Gastrocnemius medialis (tissue), 4 donors: Measurements from ENCODE around the gene TBC1D3L. TPM values are rescaled to one million over a fixed set of nuclear protein-coding genes. Genes with fewer than 3 reads are reported as not detected.
"Not testable (repeated sequence)": the region's sequence is repeated elsewhere in the genome, so short reads cannot be mapped to it uniquely, and the experiment has no call there.

Experiments used
- ATAC-seq, 2 donors: fragments of 150-250 bp; one replicate each; pipeline ENCODE4 v1.9.1; 2016
- DNase-seq, 2 donors: peaks; one replicate each; pipeline ENCODE4 v3.0.0-alpha.2; 2019
- H3K27ac ChIP-seq, 4 donors: fragments of 200-600 bp; sonication (generic); 1 replicate in 1 of 4; 2 replicates in 3 of 4; pipeline ENCODE4 v1.5.1; 2016 to 2018; ENCODE audit warnings: mild to moderate bottlenecking in 2 of 4, moderate library complexity in 1 of 4
- H3K27me3 ChIP-seq, 3 donors: fragments of 200-600 bp; sonication (generic) in 2 of 3; 1 replicate in 1 of 3; 2 replicates in 2 of 3; pipeline versions ENCODE4 v1.5.1 to v1.6.0; 2016 to 2019; ENCODE audit warnings: mild to moderate bottlenecking in 1 of 3, moderate library complexity in 1 of 3
- H3K36me3 ChIP-seq, 2 donors: fragments of 200-600 bp; sonication (generic) in 1 of 2; one replicate each; pipeline ENCODE4 v1.5.1; 2017 to 2018
- H3K4me1 ChIP-seq, 2 donors: fragments of 200-600 bp; sonication (generic) in 1 of 2; one replicate each; pipeline ENCODE4 v1.5.1; 2016 to 2017; ENCODE audit warnings: mild to moderate bottlenecking in 2 of 2
- H3K4me3 ChIP-seq, 4 donors: fragments of 200-600 bp; sonication (generic) in 3 of 4; 1 replicate in 1 of 4; 2 replicates in 3 of 4; pipeline ENCODE4 v1.5.1; 2016 to 2019; ENCODE audit warnings: mild to moderate bottlenecking in 2 of 4
- H3K9me3 ChIP-seq, 3 donors: fragments of 200-600 bp; sonication (generic) in 2 of 3; 1 replicate in 1 of 3; 2 replicates in 2 of 3; pipeline ENCODE4 v1.5.1; 2016 to 2019
- in situ Hi-C, 4 donors: fragments of 200-750 bp; cut with MboI; loops; one replicate each; pipeline versions ENCODE4 v1.15.0 to v1.8.0; 2017; ENCODE audit warnings: low sequenced_read_pairs in 4 of 4
- intact Hi-C: fragments of 100-400 bp; cut with DNase I; formaldehyde crosslinking; loops from one replicate; pipeline ENCODE4 v1.15.1; 2023; ENCODE audit warnings: low total_unique reads
- total RNA-seq, 4 donors: library from RNA; depleted of rRNA; stranded (reverse); fragments of >200 nt; gene quantifications; one replicate each; pipeline versions ENCODE4 v1.1.0 to v1.2.3, GENCODE V29; 2016

TBC1D3L gene
- 10 to 100 TPM in 1 of 4 donors, 1 to 10 TPM in 3; 2.3 to 18.6 (median 3.9) TPM for total RNA-seq

DNA sequence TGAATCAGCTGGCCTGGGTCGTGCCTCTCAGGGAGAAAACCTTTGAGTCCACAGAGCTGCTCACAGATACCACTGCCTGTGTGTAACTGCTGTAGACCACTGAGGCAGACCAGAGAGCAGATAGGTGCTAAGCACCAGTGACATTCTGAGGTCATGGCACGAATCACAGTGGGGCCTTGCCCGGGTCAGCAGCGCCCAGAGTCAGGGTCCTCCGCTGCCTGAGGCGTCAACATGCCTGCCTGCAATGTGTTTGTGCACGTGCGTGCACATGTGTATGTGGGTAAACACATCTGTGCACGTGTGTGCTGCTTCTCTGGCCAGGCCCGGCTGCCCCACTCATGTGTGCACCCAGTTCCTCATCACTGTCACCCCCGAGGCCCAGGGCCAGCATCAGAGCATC is at the start of gene TBC1D3L:
Gene TBC1D3L, minus strand, starts transcription at position 101 of the 400 bp plus-strand sequence. CDS start 1,540 bp downstream, outside the sequence.
- H3K36me3 ChIP-seq, ATAC-seq, intact Hi-C loops, H3K4me1 ChIP-seq, H3K27me3 ChIP-seq, H3K9me3 ChIP-seq, DNase-seq, H3K4me3 ChIP-seq, in situ Hi-C loops, H3K27ac ChIP-seq: not testable (repeated sequence)

DNA sequence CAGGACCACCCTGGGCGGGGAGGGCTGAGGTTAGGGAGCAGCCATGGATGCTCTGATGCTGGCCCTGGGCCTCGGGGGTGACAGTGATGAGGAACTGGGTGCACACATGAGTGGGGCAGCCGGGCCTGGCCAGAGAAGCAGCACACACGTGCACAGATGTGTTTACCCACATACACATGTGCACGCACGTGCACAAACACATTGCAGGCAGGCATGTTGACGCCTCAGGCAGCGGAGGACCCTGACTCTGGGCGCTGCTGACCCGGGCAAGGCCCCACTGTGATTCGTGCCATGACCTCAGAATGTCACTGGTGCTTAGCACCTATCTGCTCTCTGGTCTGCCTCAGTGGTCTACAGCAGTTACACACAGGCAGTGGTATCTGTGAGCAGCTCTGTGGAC is 14.8 kb upstream of the TBC1D3L start, which contains the start of gene TBC1D3D:
Gene TBC1D3D, plus strand, starts transcription at position 301 of the 400 bp plus-strand sequence. CDS start 1,585 bp downstream, outside the sequence.
- in situ Hi-C loops, H3K36me3 ChIP-seq, H3K27ac ChIP-seq, ATAC-seq, H3K4me1 ChIP-seq, H3K27me3 ChIP-seq, H3K4me3 ChIP-seq, DNase-seq, intact Hi-C loops, H3K9me3 ChIP-seq: not testable (repeated sequence)

Other genes with a start within 250 kb of the TBC1D3L start
- gene HNF1B, start 244.0 kb downstream of the TBC1D3L start, total RNA-seq, result not detected
- gene TBC1D3K, start 64.6 kb downstream of the TBC1D3L start, total RNA-seq, result under 1 TPM in 1 of 4 donors, not detected in 3; 0.87 TPM
- gene TBC1D3D, start 14.9 kb upstream of the TBC1D3L start, total RNA-seq, result not detected
- gene TBC1D3C, start 79.6 kb upstream of the TBC1D3L start, total RNA-seq, result not detected
- gene TBC1D3E, start 138.9 kb upstream of the TBC1D3L start, total RNA-seq, result not detected
- not detected for gene TBC1D3, start 203.5 kb upstream of the TBC1D3L start, total RNA-seq